Measurements from ENCODE around the gene ANTXR1. TPM values are rescaled to one million over a fixed set of nuclear protein-coding genes. Genes with fewer than 3 reads are reported as not detected.

The ANTXR1 gene
- polyA plus RNA-seq, 1 donor (not counting 4 experiments of a cell fraction or from before 2014, with no cell fraction given) = 20.4 TPM

DNA sequence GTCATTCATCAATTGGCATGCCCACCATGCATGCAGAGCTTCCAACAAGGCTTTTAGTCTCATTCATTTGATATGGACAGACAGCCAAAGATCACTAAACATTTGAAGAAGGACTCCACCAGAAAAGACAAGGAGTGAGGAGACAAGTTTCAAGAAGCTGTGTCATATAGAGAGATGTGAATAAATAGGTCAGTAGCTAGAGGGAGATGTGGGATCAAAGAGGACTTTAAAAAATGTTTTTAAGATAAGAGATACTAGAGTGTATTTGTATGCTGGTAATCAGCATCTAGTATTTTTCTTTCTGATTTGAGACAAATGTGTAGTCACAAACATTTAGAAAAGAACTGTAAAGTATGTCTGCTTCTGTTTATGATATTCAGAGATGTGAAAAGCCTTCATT, 48.5 kb downstream of the ANTXR1 start:
- Histone ChIP-seq H3K27me3 (ENCODE audit: control insufficient read depth, extremely low read depth, insufficient read depth, low read length) (no peaks in the 10 kb centered on the region), H3K9ac (ENCODE audit: control insufficient read depth, extremely low read depth, insufficient read depth, low read length) (no peak overlapping the region), H4K20me1 (ENCODE audit: control insufficient read depth, extremely low read depth, insufficient read depth, low read length) (no peaks in the 10 kb centered on the region), H3K27ac (ENCODE audit: control insufficient read depth, insufficient read depth, low read length) (no peak overlapping the region), H3K4me1 (ENCODE audit: control insufficient read depth, extremely low read depth, insufficient read depth, low read length) (peaks cover 7% of the 10 kb centered on the region), H3K9me3 (ENCODE audit: control insufficient read depth, low read depth, low read length) (no peaks in the 10 kb centered on the region), H3K4me2 (ENCODE audit: control insufficient read depth, extremely low read depth, insufficient read depth, low read depth, low read length) (no peak overlapping the region), H3K79me2 (ENCODE audit: control insufficient read depth, insufficient read depth, low read length) (no peaks in the 10 kb centered on the region), H3K4me3 (ENCODE audit: control insufficient read depth in 2 of 3, extremely low read depth in 1 of 3, insufficient read depth in 2 of 3, low read depth in 1 of 3, low read length in 3 of 3) (no peak overlapping the region), H2AFZ (ENCODE audit: control insufficient read depth, low read length) (no peak overlapping the region), H3K9me1 (ENCODE audit: control insufficient read depth, extremely low read depth, insufficient read depth, low read length) (no peaks in the 10 kb centered on the region), H3K36me3 (ENCODE audit: control insufficient read depth in 2 of 2, extremely low read depth in 1 of 2, insufficient read depth in 2 of 2, low read length in 2 of 2) (no peaks in the 10 kb centered on the region)
- no peak for FAIRE-seq
- no peak for TF ChIP-seq EZH2 (IDR thresholded peaks at IDR 0.05; ENCODE audit: low read length)
- TF ChIP-seq, protein P1, sequence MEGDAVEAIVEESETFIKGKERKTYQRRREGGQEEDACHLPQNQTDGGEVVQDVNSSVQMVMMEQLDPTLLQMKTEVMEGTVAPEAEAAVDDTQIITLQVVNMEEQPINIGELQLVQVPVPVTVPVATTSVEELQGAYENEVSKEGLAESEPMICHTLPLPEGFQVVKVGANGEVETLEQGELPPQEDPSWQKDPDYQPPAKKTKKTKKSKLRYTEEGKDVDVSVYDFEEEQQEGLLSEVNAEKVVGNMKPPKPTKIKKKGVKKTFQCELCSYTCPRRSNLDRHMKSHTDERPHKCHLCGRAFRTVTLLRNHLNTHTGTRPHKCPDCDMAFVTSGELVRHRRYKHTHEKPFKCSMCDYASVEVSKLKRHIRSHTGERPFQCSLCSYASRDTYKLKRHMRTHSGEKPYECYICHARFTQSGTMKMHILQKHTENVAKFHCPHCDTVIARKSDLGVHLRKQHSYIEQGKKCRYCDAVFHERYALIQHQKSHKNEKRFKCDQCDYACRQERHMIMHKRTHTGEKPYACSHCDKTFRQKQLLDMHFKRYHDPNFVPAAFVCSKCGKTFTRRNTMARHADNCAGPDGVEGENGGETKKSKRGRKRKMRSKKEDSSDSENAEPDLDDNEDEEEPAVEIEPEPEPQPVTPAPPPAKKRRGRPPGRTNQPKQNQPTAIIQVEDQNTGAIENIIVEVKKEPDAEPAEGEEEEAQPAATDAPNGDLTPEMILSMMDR (optimal IDR thresholded peaks at IDR 0.05 in 1 of 3, IDR thresholded peaks at IDR 0.05 in 1 of 3, conservative IDR thresholded peaks at IDR 0.05 in 1 of 3; ENCODE audit: extremely low read depth in 1 of 3, insufficient read depth in 2 of 3, low read length in 3 of 3) = no peak
- dilution Hi-C loops (cut with MboI; ENCODE audit: extremely low pct_ligation_motif_present, low sequenced_read_pairs) = no loop called here
- no peak for DNase-seq (ENCODE audit: low read depth, low spot score)

DNA sequence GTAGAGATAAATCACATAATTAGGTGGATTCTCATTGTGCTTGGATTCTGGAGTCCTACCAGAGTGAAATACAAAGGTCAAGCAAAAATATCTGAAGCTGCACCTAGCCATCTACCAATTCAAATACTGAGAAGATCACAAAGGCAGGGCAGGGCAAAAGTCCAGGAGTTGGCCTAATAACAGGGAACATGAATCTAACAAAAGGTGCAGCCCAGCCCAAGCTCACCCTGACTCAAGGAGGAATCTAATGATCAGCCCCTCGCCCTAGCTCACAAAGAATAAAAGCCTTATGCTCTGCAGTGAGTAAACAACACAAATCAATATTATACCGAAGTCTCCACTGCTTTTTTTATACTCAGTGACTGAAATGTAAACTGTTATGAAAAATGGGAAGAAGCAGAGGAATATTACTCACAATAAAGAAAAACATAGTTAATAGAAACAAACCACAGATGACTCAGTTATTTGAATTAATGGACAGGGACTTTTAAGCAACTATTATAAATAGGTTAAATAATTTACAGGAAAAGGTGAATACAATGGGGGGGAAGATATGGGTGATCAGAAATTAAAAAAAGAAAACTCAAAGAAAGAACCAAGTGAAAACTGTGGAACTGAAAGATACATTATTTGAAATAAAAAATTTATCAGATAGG, 49.5 kb downstream of the ANTXR1 start:
- no peak overlapping the region for H3K9ac ChIP-seq (ENCODE audit: control insufficient read depth, extremely low read depth, insufficient read depth, low read length)
- H3K4me2 ChIP-seq (ENCODE audit: control insufficient read depth, extremely low read depth, insufficient read depth, low read depth, low read length) = no peak overlapping the region
- H3K27ac ChIP-seq (ENCODE audit: control insufficient read depth, insufficient read depth, low read length) = no peak overlapping the region
- H3K4me1 ChIP-seq (ENCODE audit: control insufficient read depth, extremely low read depth, insufficient read depth, low read length) = peaks cover 4% of the 10 kb centered on the region
- dilution Hi-C loops (cut with MboI; ENCODE audit: extremely low pct_ligation_motif_present, low sequenced_read_pairs) = no loop called here
- H3K4me3 ChIP-seq (ENCODE audit: control insufficient read depth in 2 of 3, extremely low read depth in 1 of 3, insufficient read depth in 2 of 3, low read depth in 1 of 3, low read length in 3 of 3) = no peak overlapping the region
- no peaks in the 10 kb centered on the region for H3K9me3 ChIP-seq (ENCODE audit: control insufficient read depth, low read depth, low read length)
- H4K20me1 ChIP-seq (ENCODE audit: control insufficient read depth, extremely low read depth, insufficient read depth, low read length) = no peaks in the 10 kb centered on the region
- FAIRE-seq = no peak
- no peaks in the 10 kb centered on the region for H3K36me3 ChIP-seq (ENCODE audit: control insufficient read depth in 2 of 2, extremely low read depth in 1 of 2, insufficient read depth in 2 of 2, low read length in 2 of 2)
- DNase-seq (ENCODE audit: low read depth, low spot score) = no peak
- no peaks in the 10 kb centered on the region for H3K9me1 ChIP-seq (ENCODE audit: control insufficient read depth, extremely low read depth, insufficient read depth, low read length)
- no peak overlapping the region for H2AFZ ChIP-seq (ENCODE audit: control insufficient read depth, low read length)
- H3K79me2 ChIP-seq (ENCODE audit: control insufficient read depth, insufficient read depth, low read length) = no peaks in the 10 kb centered on the region
- TF ChIP-seq EZH2 (IDR thresholded peaks at IDR 0.05; ENCODE audit: low read length) = no peak
- TF ChIP-seq, protein P1 (optimal IDR thresholded peaks at IDR 0.05 in 1 of 3, IDR thresholded peaks at IDR 0.05 in 1 of 3, conservative IDR thresholded peaks at IDR 0.05 in 1 of 3; ENCODE audit: extremely low read depth in 1 of 3, insufficient read depth in 2 of 3, low read length in 3 of 3) = no peak
- H3K27me3 ChIP-seq (ENCODE audit: control insufficient read depth, extremely low read depth, insufficient read depth, low read length) = no peaks in the 10 kb centered on the region

Data from keratinocyte (primary cell).